Measurements from ENCODE around the gene CMTM7. TPM values are rescaled to one million over a fixed set of nuclear protein-coding genes. Genes with fewer than 3 reads are reported as not detected.

The CMTM7 gene
- polyA plus RNA-seq, 1 of the 3 experiments (the other 2 are of a cell fraction) = 50.1 TPM

GRCh38 chr3:32375596-32375930 is 16.1 kb upstream of the CMTM7 start:
- Histone ChIP-seq H3K4me3 (ENCODE audit: low read depth in 2 of 2, low read length in 1 of 2) (no peak overlapping the region), H4K20me1 (ENCODE audit: insufficient read depth) (no peaks in the 10 kb centered on the region), H3K4me2 (no peak overlapping the region), H3K9me2 (no peaks in the 10 kb centered on the region), H3K27ac (ENCODE audit: low read depth in 2 of 2, low read length in 1 of 2) (peak overlapping the region in 1 of 2 experiments; percentile 1; a peak in 1 of 4 replicates), H3K4me1 (ENCODE audit: control insufficient read depth in 1 of 2, insufficient read depth in 2 of 2, low read depth in 1 of 2, low read length in 1 of 2) (no peaks in the 10 kb centered on the region), H3K79me2 (ENCODE audit: insufficient read depth) (no peaks in the 10 kb centered on the region), H3K9me3 (no peaks in the 10 kb centered on the region), H3K36me3 (replicated peaks in 1 of 2; ENCODE audit: control insufficient read depth in 1 of 2, insufficient read depth in 2 of 2, low read length in 1 of 2) (no peaks in the 10 kb centered on the region), H2AFZ (ENCODE audit: low read depth) (no peak overlapping the region), H3K27me3 (ENCODE audit: insufficient read depth) (no peaks in the 10 kb centered on the region), H3K9ac (no peak overlapping the region), H3F3A (replicated peaks; ENCODE audit: insufficient read depth) (no peaks in the 10 kb centered on the region)
- 85% methylated on average over 5 of the region's 5 CpGs for WGBS (ENCODE audit: low lambda C conversion rate)
- DNase-seq = no peak
- ChIA-PET POLR2A (interaction anchor here (1.2 kb wide), 1 partner anchor 92 kb away, joined by 3 read pairs; no protein-coding TSS in a partner anchor), CTCF (interaction anchor here (0.8 to 6.7 kb wide), 28 partner anchors 9 to 378 kb away, joined by 3 to 98 read pairs (median 6); partner anchors contain the start of gene CMTM7)
- no peak for TF ChIP-seq FOXJ3 (CRISPR knock-in tag; IDR thresholded peaks at IDR 0.05)
- no peak for TF ChIP-seq CTCF (IDR thresholded peaks at IDR 0.05)
- no peak for TF ChIP-seq NRF1 (IDR thresholded peaks at IDR 0.05; ENCODE audit: low read depth, low read length)
- no peak for TF ChIP-seq GABPA (IDR thresholded peaks at IDR 0.05; ENCODE audit: low read depth)
- TF ChIP-seq USF2 (IDR thresholded peaks at IDR 0.05; ENCODE audit: borderline replicate concordance, low read depth, low read length) = no peak
- TF ChIP-seq MXI1 (IDR thresholded peaks at IDR 0.05; ENCODE audit: low read depth, low read length) = no peak
- TF ChIP-seq, protein P1, sequence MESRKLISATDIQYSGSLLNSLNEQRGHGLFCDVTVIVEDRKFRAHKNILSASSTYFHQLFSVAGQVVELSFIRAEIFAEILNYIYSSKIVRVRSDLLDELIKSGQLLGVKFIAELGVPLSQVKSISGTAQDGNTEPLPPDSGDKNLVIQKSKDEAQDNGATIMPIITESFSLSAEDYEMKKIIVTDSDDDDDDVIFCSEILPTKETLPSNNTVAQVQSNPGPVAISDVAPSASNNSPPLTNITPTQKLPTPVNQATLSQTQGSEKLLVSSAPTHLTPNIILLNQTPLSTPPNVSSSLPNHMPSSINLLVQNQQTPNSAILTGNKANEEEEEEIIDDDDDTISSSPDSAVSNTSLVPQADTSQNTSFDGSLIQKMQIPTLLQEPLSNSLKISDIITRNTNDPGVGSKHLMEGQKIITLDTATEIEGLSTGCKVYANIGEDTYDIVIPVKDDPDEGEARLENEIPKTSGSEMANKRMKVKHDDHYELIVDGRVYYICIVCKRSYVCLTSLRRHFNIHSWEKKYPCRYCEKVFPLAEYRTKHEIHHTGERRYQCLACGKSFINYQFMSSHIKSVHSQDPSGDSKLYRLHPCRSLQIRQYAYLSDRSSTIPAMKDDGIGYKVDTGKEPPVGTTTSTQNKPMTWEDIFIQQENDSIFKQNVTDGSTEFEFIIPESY (IDR thresholded peaks at IDR 0.05; ENCODE audit: borderline replicate concordance, low read depth) = no peak
- TF ChIP-seq EP300 (IDR thresholded peaks at IDR 0.05; ENCODE audit: borderline replicate concordance in 1 of 2, low read depth in 1 of 2, low read length in 1 of 2) = no peak
- no peak for TF ChIP-seq RXRA (IDR thresholded peaks at IDR 0.05; ENCODE audit: borderline replicate concordance, low read depth)
- no peak for TF ChIP-seq YY1 (IDR thresholded peaks at IDR 0.05; ENCODE audit: low read depth)
- TF ChIP-seq REST (IDR thresholded peaks at IDR 0.05; ENCODE audit: low read depth, low read length) = no peak
- TF ChIP-seq TAF1 (IDR thresholded peaks at IDR 0.05; ENCODE audit: borderline replicate concordance, low read depth, low read length) = no peak
- TF ChIP-seq, protein P2, sequence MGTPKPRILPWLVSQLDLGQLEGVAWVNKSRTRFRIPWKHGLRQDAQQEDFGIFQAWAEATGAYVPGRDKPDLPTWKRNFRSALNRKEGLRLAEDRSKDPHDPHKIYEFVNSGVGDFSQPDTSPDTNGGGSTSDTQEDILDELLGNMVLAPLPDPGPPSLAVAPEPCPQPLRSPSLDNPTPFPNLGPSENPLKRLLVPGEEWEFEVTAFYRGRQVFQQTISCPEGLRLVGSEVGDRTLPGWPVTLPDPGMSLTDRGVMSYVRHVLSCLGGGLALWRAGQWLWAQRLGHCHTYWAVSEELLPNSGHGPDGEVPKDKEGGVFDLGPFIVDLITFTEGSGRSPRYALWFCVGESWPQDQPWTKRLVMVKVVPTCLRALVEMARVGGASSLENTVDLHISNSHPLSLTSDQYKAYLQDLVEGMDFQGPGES (IDR thresholded peaks at IDR 0.05; ENCODE audit: low read depth, low read length) = no peak
- TF ChIP-seq FOSL2 (IDR thresholded peaks at IDR 0.05; ENCODE audit: borderline replicate concordance, low read depth) = no peak
- no peak for TF ChIP-seq FOXM1 (IDR thresholded peaks at IDR 0.05; ENCODE audit: low read depth)
- TF ChIP-seq MAX (IDR thresholded peaks at IDR 0.05; ENCODE audit: low read depth) = no peak

Data from SK-N-SH (cell line).